ENCODE measurements around the gene SGCG. TPM values are rescaled to one million over a fixed set of nuclear protein-coding genes. Genes with fewer than 3 reads are reported as not detected.
"Not testable (repeated sequence)": the region's sequence is repeated elsewhere in the genome, so short reads cannot be mapped to it uniquely, and the experiment has no call there.

The SGCG gene
- total RNA-seq, 2 experiments from 2014 or later = not detected

- H3K9me3 Mint-ChIP-seq = no peaks in the 10 kb centered on the region
- no peak overlapping the region for H3K4me3 Mint-ChIP-seq
- Histone ChIP-seq H3K9me3 (ENCODE audit: control insufficient read depth in 1 of 2, insufficient read depth in 1 of 2, low read length in 2 of 2) (no peaks in the 10 kb centered on the region), H3K36me3 (ENCODE audit: insufficient read depth, low read length) (no peaks in the 10 kb centered on the region), H3K4me1 (ENCODE audit: insufficient read depth, low read length) (no peaks in the 10 kb centered on the region), H3K27me3 (ENCODE audit: control insufficient read depth in 1 of 2, insufficient read depth in 2 of 2, low read length in 2 of 2) (no peaks in the 10 kb centered on the region), H3K4me3 (ENCODE audit: low read length) (no peak overlapping the region), H3K27ac (ENCODE audit: low read depth in 1 of 2, low read length in 2 of 2) (no peak overlapping the region)
- no peak overlapping the region for H3K27ac Mint-ChIP-seq
- TF ChIP-seq, protein P1, sequence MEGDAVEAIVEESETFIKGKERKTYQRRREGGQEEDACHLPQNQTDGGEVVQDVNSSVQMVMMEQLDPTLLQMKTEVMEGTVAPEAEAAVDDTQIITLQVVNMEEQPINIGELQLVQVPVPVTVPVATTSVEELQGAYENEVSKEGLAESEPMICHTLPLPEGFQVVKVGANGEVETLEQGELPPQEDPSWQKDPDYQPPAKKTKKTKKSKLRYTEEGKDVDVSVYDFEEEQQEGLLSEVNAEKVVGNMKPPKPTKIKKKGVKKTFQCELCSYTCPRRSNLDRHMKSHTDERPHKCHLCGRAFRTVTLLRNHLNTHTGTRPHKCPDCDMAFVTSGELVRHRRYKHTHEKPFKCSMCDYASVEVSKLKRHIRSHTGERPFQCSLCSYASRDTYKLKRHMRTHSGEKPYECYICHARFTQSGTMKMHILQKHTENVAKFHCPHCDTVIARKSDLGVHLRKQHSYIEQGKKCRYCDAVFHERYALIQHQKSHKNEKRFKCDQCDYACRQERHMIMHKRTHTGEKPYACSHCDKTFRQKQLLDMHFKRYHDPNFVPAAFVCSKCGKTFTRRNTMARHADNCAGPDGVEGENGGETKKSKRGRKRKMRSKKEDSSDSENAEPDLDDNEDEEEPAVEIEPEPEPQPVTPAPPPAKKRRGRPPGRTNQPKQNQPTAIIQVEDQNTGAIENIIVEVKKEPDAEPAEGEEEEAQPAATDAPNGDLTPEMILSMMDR (IDR thresholded peaks at IDR 0.05) = no peak
- POLR2A ChIA-PET = interaction anchor here (0.6 kb wide), 1 partner anchor 11 kb away, joined by 3 read pairs; no protein-coding TSS in a partner anchor
- H3K36me3 Mint-ChIP-seq (ENCODE audit: low read depth) = no peaks in the 10 kb centered on the region
- intact Hi-C loops (cut with DNase I, micrococcal nuclease) = no loop called here
- DNase-seq (no peak), ATAC-seq (ENCODE audit: poor library complexity) (no peak)
- CTCF ChIA-PET = no interaction called here
- peaks cover 17% of the 10 kb centered on the region for H3K27me3 Mint-ChIP-seq
- H3K4me1 Mint-ChIP-seq (ENCODE audit: low read depth) = no peaks in the 10 kb centered on the region
Measured at GRCh38 chr13:23243066-23243465, 62.3 kb downstream of the SGCG start.

GRCh38 chr13:23248410-23248809 is 67.6 kb downstream of the SGCG start:
- DNase-seq; H3K36me3 ChIP-seq (ENCODE audit: insufficient read depth, low read length); H3K27ac ChIP-seq (ENCODE audit: low read depth in 1 of 2, low read length in 2 of 2); H3K27me3 ChIP-seq (ENCODE audit: control insufficient read depth in 1 of 2, insufficient read depth in 2 of 2, low read length in 2 of 2); CTCF ChIA-PET; POLR2A ChIA-PET; H3K36me3 Mint-ChIP-seq (ENCODE audit: low read depth); H3K4me3 ChIP-seq (ENCODE audit: low read length); H3K9me3 ChIP-seq (ENCODE audit: control insufficient read depth in 1 of 2, insufficient read depth in 1 of 2, low read length in 2 of 2); H3K4me1 Mint-ChIP-seq (ENCODE audit: low read depth); ATAC-seq (ENCODE audit: poor library complexity); H3K27ac Mint-ChIP-seq; H3K4me1 ChIP-seq (ENCODE audit: insufficient read depth, low read length); intact Hi-C loops (cut with DNase I, micrococcal nuclease); H3K4me3 Mint-ChIP-seq; H3K9me3 Mint-ChIP-seq: not testable (repeated sequence)
- H3K27me3 Mint-ChIP-seq = peaks cover 11% of the 10 kb centered on the region

DNA sequence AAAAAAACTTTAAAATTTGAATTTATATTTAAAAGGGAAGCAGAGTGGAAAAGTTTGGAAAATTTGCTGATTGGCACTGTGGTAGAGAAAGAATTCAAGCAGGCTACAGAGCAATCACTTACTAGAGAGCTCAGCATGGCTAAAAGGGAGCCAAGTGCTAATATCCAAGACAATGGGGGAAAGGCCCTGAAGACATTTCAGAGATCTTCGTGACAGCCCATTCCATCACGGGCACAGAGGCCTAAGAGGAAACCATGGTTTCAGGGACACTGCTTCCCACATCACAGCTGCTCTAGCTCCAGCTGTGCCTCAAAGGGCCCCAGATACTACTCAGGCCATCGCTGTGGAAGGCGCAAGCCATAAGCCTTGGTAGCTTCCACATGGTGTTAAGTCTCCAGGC is 73.7 kb downstream of the SGCG start:
- no peaks in the 10 kb centered on the region for H3K36me3 ChIP-seq (ENCODE audit: insufficient read depth, low read length)
- H3K4me3 ChIP-seq (ENCODE audit: low read length) = no peak overlapping the region
- no peak overlapping the region for H3K27ac ChIP-seq (ENCODE audit: low read depth in 1 of 2, low read length in 2 of 2)
- ATAC-seq (ENCODE audit: poor library complexity) (no peak), DNase-seq (no peak)
- TF ChIP-seq, protein P1 (IDR thresholded peaks at IDR 0.05) = no peak
- Mint-ChIP-seq H3K36me3 (ENCODE audit: low read depth) (no peaks in the 10 kb centered on the region), H3K4me3 (no peak overlapping the region), H3K27me3 (peaks cover 18% of the 10 kb centered on the region), H3K27ac (no peak overlapping the region), H3K9me3 (peaks cover 8% of the 10 kb centered on the region), H3K4me1 (ENCODE audit: low read depth) (no peaks in the 10 kb centered on the region)
- intact Hi-C loops (cut with DNase I, micrococcal nuclease) = no loop called here
- POLR2A ChIA-PET = no interaction called here
- H3K4me1 ChIP-seq (ENCODE audit: insufficient read depth, low read length) = no peaks in the 10 kb centered on the region
- CTCF ChIA-PET = no interaction called here
- H3K27me3 ChIP-seq (ENCODE audit: control insufficient read depth in 1 of 2, insufficient read depth in 2 of 2, low read length in 2 of 2) = no peaks in the 10 kb centered on the region
- no peaks in the 10 kb centered on the region for H3K9me3 ChIP-seq (ENCODE audit: control insufficient read depth in 1 of 2, insufficient read depth in 1 of 2, low read length in 2 of 2)

DNA sequence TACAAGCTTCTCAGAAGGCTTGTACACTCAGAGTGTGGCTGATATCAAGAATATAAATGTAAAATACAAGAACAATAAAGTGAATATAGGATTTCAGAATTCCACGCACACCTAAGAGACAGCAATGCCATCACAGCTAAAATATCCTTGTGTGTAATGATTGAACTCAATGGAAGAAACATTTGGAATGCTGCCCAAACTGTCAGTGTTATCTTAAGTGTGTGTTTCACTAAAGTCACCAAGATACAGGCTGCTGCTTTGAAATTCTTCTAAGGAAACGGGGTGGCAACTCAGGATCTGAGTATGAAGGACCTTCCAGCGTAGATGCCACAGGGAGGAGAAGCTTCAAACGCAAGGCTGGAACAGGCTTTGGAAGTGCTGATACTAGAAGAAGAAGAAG is 86.8 kb downstream of the SGCG start:
- Mint-ChIP-seq H3K4me1 (ENCODE audit: low read depth) (no peaks in the 10 kb centered on the region), H3K27ac (no peak overlapping the region), H3K27me3 (peaks cover 16% of the 10 kb centered on the region), H3K36me3 (ENCODE audit: low read depth) (no peaks in the 10 kb centered on the region), H3K4me3 (no peak overlapping the region), H3K9me3 (peaks cover 3% of the 10 kb centered on the region)
- intact Hi-C loops (cut with DNase I, micrococcal nuclease) = no loop called here
- Histone ChIP-seq H3K9me3 (ENCODE audit: control insufficient read depth in 1 of 2, insufficient read depth in 1 of 2, low read length in 2 of 2) (peaks cover 0 to 4% of the 10 kb centered on the region in 2 experiments), H3K27ac (ENCODE audit: low read depth in 1 of 2, low read length in 2 of 2) (no peak overlapping the region), H3K36me3 (ENCODE audit: insufficient read depth, low read length) (no peaks in the 10 kb centered on the region), H3K27me3 (ENCODE audit: control insufficient read depth in 1 of 2, insufficient read depth in 2 of 2, low read length in 2 of 2) (peaks cover 0 to 2% of the 10 kb centered on the region in 2 experiments), H3K4me1 (ENCODE audit: insufficient read depth, low read length) (no peaks in the 10 kb centered on the region), H3K4me3 (ENCODE audit: low read length) (no peak overlapping the region)
- ATAC-seq (ENCODE audit: poor library complexity) (no peak), DNase-seq (no peak)
- POLR2A ChIA-PET = no interaction called here
- CTCF ChIA-PET = no interaction called here
- TF ChIP-seq, protein P1 (IDR thresholded peaks at IDR 0.05) = no peak
